MM.1S (cell line): ENCODE results near the gene PHF12.

Experiments
- DNase-seq: peaks from one replicate; pipeline ENCODE4 v3.0.0-alpha.2; 2015
- H2AFZ ChIP-seq: fragments of 300-600 bp; sonication (generic); 2 replicates; pipeline ENCODE4 v1.6.0; 2016; ENCODE audit warnings: antibody characterized with exemption, low read length
- H3F3A ChIP-seq: fragments of 300-600 bp; sonication (generic); 2 replicates; pipeline ENCODE4 v1.6.1; 2016; ENCODE audit warnings: mild to moderate bottlenecking, antibody characterized with exemption, low read length, moderate library complexity, mixed read lengths; ENCODE audit not compliant: insufficient read depth
- H3K27ac ChIP-seq: fragments of 300-600 bp; sonication (generic); 2 replicates; pipeline ENCODE4 v1.5.1; 2016; ENCODE audit warnings: mild to moderate bottlenecking, low read length
- H3K27me3 ChIP-seq: fragments of 300-600 bp; sonication (generic); replicated peaks from 2 replicates; pipeline ENCODE4 v1.6.0; 2016; ENCODE audit warnings: low read length; ENCODE audit not compliant: insufficient read depth
- H3K36me3 ChIP-seq: fragments of 300-600 bp; sonication (generic); replicated peaks from 2 replicates; pipeline ENCODE4 v1.6.1; 2016; ENCODE audit warnings: mild to moderate bottlenecking, low read length, mixed read lengths; ENCODE audit not compliant: insufficient read depth
- H3K4me1 ChIP-seq: fragments of 300-600 bp; sonication (generic); 2 replicates; pipeline ENCODE4 v1.6.1; 2016; ENCODE audit warnings: low read length, mixed read lengths
- H3K4me2 ChIP-seq: fragments of 300-600 bp; sonication (generic); 2 replicates; pipeline ENCODE4 v1.6.0; 2016; ENCODE audit warnings: low read depth, low read length
- H3K4me3 ChIP-seq: fragments of 300-600 bp; sonication (generic); 2 replicates; pipeline ENCODE4 v1.5.1; 2016; ENCODE audit warnings: low read length, mixed read lengths
- H3K79me2 ChIP-seq: fragments of 300-600 bp; sonication (generic); 2 replicates; pipeline ENCODE4 v1.6.1; 2016; ENCODE audit warnings: mixed run types, low read length, mixed read lengths
- H3K9ac ChIP-seq: fragments of 300-600 bp; sonication (generic); 2 replicates; pipeline ENCODE4 v1.6.1; 2016; ENCODE audit warnings: low read length, mixed read lengths
- H3K9me2 ChIP-seq: fragments of 300-600 bp; sonication (generic); replicated peaks from 2 replicates; pipeline ENCODE4 v1.6.1; 2016; ENCODE audit warnings: mild to moderate bottlenecking, low read length, mixed read lengths; ENCODE audit not compliant: insufficient read depth
- H3K9me3 ChIP-seq: fragments of 300-600 bp; sonication (generic); replicated peaks from 2 replicates; pipeline ENCODE4 v1.6.1; 2016; ENCODE audit warnings: mild to moderate bottlenecking, low read length, mixed read lengths; ENCODE audit not compliant: insufficient read depth
- H4K20me1 ChIP-seq: fragments of 300-600 bp; sonication (generic); 2 replicates; pipeline ENCODE4 v1.6.1; 2016; ENCODE audit warnings: mild to moderate bottlenecking, low read length, moderate library complexity, mixed read lengths; ENCODE audit not compliant: insufficient read depth
- EZH2 ChIP-seq: fragments of 300-600 bp; sonication (generic); optimal IDR thresholded peaks from 2 replicates; pipeline ENCODE3; 2017; ENCODE audit warnings: low read depth, mild to moderate bottlenecking, antibody characterized with exemption, low read length, mixed read lengths
- EZH2phosphoT487 ChIP-seq: fragments of 300-600 bp; sonication (generic); IDR thresholded peaks from 2 replicates; pipeline ENCODE4 v1.6.1; 2018; ENCODE audit warnings: antibody characterized with exemption, low read length
- TF ChIP-seq, protein P1 (sequence below): fragments of 300-600 bp; sonication (generic); IDR thresholded peaks from 2 replicates; pipeline ENCODE4 v1.5.1; 2016; ENCODE audit warnings: antibody characterized with exemption, low read length, mixed read lengths

PHF12 gene

DNA sequence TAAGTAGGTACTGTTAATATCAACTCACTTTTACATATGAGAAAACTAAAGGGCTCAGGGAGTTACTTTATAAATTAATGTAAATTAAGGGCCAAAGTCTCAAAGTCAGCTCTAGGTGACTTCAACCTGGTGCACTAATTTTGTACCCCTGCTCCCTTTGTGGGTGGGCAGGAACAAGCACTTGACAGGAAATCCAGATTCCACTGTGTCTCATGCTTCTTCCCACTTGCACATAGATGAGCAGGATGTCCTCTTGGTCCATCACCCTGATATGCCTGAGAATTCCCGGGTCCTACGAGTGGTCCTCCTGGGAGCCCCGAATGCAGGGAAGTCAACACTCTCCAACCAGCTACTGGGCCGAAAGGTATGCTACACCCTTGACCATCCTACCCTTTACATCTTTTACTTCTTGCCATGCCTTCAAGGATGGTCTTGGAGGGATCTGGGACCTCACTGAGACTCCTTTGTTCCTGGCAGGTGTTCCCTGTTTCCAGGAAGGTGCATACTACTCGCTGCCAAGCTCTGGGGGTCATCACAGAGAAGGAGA lies 95.2 kb downstream of the PHF12 start:
- no peaks in the 10 kb centered on the region for H3K9me3 ChIP-seq
- no peak overlapping the region for H2AFZ ChIP-seq
- H4K20me1 ChIP-seq, result no peaks in the 10 kb centered on the region
- no peaks in the 10 kb centered on the region for H3F3A ChIP-seq
- no peaks in the 10 kb centered on the region for H3K9me2 ChIP-seq
- 0 out of 2 replicates have a peak, but pooled peaks cover 2% of the 10 kb centered on the region for H3K36me3 ChIP-seq
- H3K9ac ChIP-seq, result no peak overlapping the region
- H3K4me3 ChIP-seq, result no peak overlapping the region
- no peak for DNase-seq
- TF ChIP-seq EZH2phosphoT487 (no peak), EZH2 (no peak)
- TF ChIP-seq, protein P1, sequence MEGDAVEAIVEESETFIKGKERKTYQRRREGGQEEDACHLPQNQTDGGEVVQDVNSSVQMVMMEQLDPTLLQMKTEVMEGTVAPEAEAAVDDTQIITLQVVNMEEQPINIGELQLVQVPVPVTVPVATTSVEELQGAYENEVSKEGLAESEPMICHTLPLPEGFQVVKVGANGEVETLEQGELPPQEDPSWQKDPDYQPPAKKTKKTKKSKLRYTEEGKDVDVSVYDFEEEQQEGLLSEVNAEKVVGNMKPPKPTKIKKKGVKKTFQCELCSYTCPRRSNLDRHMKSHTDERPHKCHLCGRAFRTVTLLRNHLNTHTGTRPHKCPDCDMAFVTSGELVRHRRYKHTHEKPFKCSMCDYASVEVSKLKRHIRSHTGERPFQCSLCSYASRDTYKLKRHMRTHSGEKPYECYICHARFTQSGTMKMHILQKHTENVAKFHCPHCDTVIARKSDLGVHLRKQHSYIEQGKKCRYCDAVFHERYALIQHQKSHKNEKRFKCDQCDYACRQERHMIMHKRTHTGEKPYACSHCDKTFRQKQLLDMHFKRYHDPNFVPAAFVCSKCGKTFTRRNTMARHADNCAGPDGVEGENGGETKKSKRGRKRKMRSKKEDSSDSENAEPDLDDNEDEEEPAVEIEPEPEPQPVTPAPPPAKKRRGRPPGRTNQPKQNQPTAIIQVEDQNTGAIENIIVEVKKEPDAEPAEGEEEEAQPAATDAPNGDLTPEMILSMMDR, result no peak
- H3K27ac ChIP-seq, result no peak overlapping the region
- H3K79me2 ChIP-seq, result peaks cover 20% of the 10 kb centered on the region
- H3K4me2 ChIP-seq, result peak overlapping the region; percentile 85; the same call in 1 of the 2 replicates
- H3K4me1 ChIP-seq, result no peaks in the 10 kb centered on the region
- H3K27me3 ChIP-seq, result no peaks in the 10 kb centered on the region

DNA sequence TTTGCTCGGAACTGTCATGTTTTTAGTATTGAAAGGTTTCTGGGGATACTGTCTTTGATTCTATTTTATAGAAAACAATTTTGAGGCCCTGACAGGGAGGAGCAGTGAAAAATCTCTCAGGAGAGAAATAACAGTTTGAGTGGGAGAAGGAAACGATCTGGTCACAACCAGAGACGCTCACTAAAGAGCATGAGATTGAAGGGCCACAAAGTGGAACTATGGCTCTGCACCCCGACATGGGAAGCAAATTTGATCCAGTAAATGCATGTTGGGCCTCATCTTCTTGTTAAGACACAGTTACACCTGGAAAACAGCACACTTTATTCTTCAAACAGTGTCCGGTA lies 96.0 kb downstream of the PHF12 start:
- no peak overlapping the region for H3K27ac ChIP-seq

More for the DNA sequence above, 96.0 kb downstream of the PHF12 start:
- TF ChIP-seq, protein P1, result no peak
- TF ChIP-seq EZH2 (no peak), EZH2phosphoT487 (no peak)
- peak overlapping the region; percentile 99 for H2AFZ ChIP-seq
- no peaks in the 10 kb centered on the region for H3K4me1 ChIP-seq
- H3K79me2 ChIP-seq, result peaks cover 20% of the 10 kb centered on the region
- H4K20me1 ChIP-seq, result no peaks in the 10 kb centered on the region
- peak overlapping the region; percentile 85 for H3K4me2 ChIP-seq
- H3K9ac ChIP-seq, result peak overlapping the region; percentile 82
- H3K9me3 ChIP-seq, result no peaks in the 10 kb centered on the region
- no peaks in the 10 kb centered on the region for H3K9me2 ChIP-seq
- H3F3A ChIP-seq, result no peaks in the 10 kb centered on the region
- no peaks in the 10 kb centered on the region for H3K27me3 ChIP-seq
- DNase-seq, result no peak
- H3K36me3 ChIP-seq, result 0 out of 2 replicates have a peak, but pooled peaks cover under 1% of the 10 kb centered on the region
- H3K4me3 ChIP-seq, result peak overlapping the region; percentile 97
